ENCODE results near the gene THTPA. TPM values are rescaled to one million over a fixed set of nuclear protein-coding genes. Genes with fewer than 3 reads are reported as not detected.

The THTPA gene
- total RNA-seq, 2 donors from 2014 or later: 13.0 to 17.0 TPM

GRCh38 chr14:23513005-23513817, 42.9 kb upstream of the THTPA start:
- peaks cover 28% of the 10 kb centered on the region for H3K27me3 Mint-ChIP-seq (ENCODE audit: insufficient read depth)
- H3K4me3 Mint-ChIP-seq: no peak overlapping the region
- Histone ChIP-seq H3K27ac (ENCODE audit: low read depth, low read length) (no peak overlapping the region), H3K9me3 (ENCODE audit: control insufficient read depth, low read length) (no peaks in the 10 kb centered on the region), H3K36me3 (ENCODE audit: control insufficient read depth, insufficient read depth, low read length) (no peaks in the 10 kb centered on the region), H3K4me1 (ENCODE audit: control insufficient read depth, insufficient read depth, low read length) (no peaks in the 10 kb centered on the region), H3K9ac (ENCODE audit: extremely low read depth, low read length, poor library complexity, severe bottlenecking) (no peak overlapping the region), H3K4me3 (ENCODE audit: low read length) (no peak overlapping the region), H3K27me3 (ENCODE audit: control insufficient read depth, insufficient read depth, low read length, poor library complexity, severe bottlenecking) (no peaks in the 10 kb centered on the region)
- WGBS, 2 experiments (ENCODE audit: insufficient coverage in 1 of 2, insufficient read length in 1 of 2): 86 to 92% methylated on average over 10 to 24 of the region's 25 CpGs
- DNase-seq: no peak
- H3K27ac Mint-ChIP-seq: no peak overlapping the region
- TF ChIP-seq CTCF (conservative IDR thresholded peaks at IDR 0.05): no peak
- peaks cover 3% of the 10 kb centered on the region for H3K4me1 Mint-ChIP-seq
- no peaks in the 10 kb centered on the region for H3K9me3 Mint-ChIP-seq
- H3K36me3 Mint-ChIP-seq (ENCODE audit: low read depth): no peaks in the 10 kb centered on the region

DNA sequence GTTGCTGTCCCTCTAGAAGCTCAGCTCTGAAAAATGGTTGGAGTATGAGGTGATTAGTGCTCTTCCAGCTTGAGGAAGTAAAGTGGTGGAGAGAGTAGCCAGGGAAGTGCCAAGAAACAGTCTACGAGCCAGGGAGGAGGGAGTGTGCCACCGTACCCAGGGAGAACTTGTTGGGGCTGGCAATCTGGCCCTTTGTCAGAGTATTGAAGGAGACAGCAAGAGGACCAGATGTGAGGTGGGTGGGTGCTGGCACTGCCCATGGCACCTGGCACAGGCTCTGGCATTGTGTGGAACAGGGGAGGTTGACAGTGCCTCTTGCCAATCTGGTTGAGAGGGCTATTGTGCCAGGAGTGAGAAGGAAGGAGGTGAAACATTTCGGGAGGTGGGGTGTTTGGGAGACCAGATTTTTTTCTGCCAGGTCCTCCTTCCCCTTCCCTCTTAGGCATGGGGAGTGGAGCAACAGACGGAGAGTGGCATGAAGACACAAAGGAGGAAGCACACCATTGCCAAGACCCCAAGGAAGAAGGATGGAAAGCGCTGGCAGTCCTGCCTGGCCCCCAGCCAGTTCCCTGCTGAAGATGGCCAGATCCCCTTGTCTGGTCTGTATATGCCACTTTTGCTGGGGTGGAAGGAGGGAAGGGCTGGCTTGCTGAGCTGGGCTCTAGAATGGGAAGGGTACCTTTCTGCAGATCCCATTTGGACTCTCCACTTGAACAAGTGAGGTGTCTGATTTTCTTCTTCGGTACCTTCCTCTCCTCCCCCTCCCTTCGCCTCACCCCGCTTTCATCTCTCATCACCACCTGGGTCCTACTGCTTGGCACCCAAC, 42.0 kb upstream of the THTPA start:
- H3K4me3 Mint-ChIP-seq: no peak overlapping the region
- peaks cover 28% of the 10 kb centered on the region for H3K27me3 Mint-ChIP-seq (ENCODE audit: insufficient read depth)
- Histone ChIP-seq H3K4me1 (ENCODE audit: control insufficient read depth, insufficient read depth, low read length) (no peaks in the 10 kb centered on the region), H3K4me3 (ENCODE audit: low read length) (no peak overlapping the region), H3K36me3 (ENCODE audit: control insufficient read depth, insufficient read depth, low read length) (no peaks in the 10 kb centered on the region), H3K9ac (ENCODE audit: extremely low read depth, low read length, poor library complexity, severe bottlenecking) (no peak overlapping the region), H3K27me3 (ENCODE audit: control insufficient read depth, insufficient read depth, low read length, poor library complexity, severe bottlenecking) (no peaks in the 10 kb centered on the region), H3K27ac (ENCODE audit: low read depth, low read length) (no peak overlapping the region), H3K9me3 (ENCODE audit: control insufficient read depth, low read length) (no peaks in the 10 kb centered on the region)
- 93 to 100% methylated on average over 3 to 7 of the region's 8 CpGs for WGBS, 2 experiments (ENCODE audit: insufficient coverage in 1 of 2, insufficient read length in 1 of 2)
- no peaks in the 10 kb centered on the region for H3K9me3 Mint-ChIP-seq
- TF ChIP-seq CTCF (conservative IDR thresholded peaks at IDR 0.05): no peak
- no peak for DNase-seq
- H3K36me3 Mint-ChIP-seq (ENCODE audit: low read depth): no peaks in the 10 kb centered on the region
- peaks cover 7% of the 10 kb centered on the region for H3K4me1 Mint-ChIP-seq
- H3K27ac Mint-ChIP-seq: no peak overlapping the region

DNA sequence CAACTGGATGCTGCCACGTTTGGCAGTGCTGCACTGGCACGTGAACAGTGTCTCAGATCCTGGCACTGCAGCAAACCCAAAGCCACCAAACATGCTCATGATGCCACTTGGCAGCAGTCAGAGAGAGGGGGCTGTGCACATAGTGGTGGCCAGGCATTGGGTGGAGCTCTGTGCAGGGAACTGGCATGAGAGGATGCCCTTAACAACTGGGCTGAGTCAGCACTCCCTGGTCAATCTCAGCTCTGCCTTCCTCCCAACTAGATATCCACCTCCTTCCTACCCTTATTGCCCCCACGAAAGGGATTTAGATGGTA, 41.5 kb upstream of the THTPA start:
- Mint-ChIP-seq H3K27ac (no peak overlapping the region), H3K36me3 (ENCODE audit: low read depth) (no peaks in the 10 kb centered on the region), H3K27me3 (ENCODE audit: insufficient read depth) (peaks cover 27% of the 10 kb centered on the region), H3K4me3 (no peak overlapping the region), H3K9me3 (no peaks in the 10 kb centered on the region), H3K4me1 (peaks cover 7% of the 10 kb centered on the region)
- no peak overlapping the region for H3K9ac ChIP-seq (ENCODE audit: extremely low read depth, low read length, poor library complexity, severe bottlenecking)
- TF ChIP-seq CTCF (conservative IDR thresholded peaks at IDR 0.05): no peak
- no peak overlapping the region for H3K27ac ChIP-seq (ENCODE audit: low read depth, low read length)
- DNase-seq: no peak
- H3K27me3 ChIP-seq (ENCODE audit: control insufficient read depth, insufficient read depth, low read length, poor library complexity, severe bottlenecking): no peaks in the 10 kb centered on the region
- 86 to 91% methylated on average over 1 to 3 of the region's 3 CpGs for WGBS, 2 experiments (ENCODE audit: insufficient coverage in 1 of 2, insufficient read length in 1 of 2)
- no peaks in the 10 kb centered on the region for H3K9me3 ChIP-seq (ENCODE audit: control insufficient read depth, low read length)
- no peaks in the 10 kb centered on the region for H3K36me3 ChIP-seq (ENCODE audit: control insufficient read depth, insufficient read depth, low read length)
- no peaks in the 10 kb centered on the region for H3K4me1 ChIP-seq (ENCODE audit: control insufficient read depth, insufficient read depth, low read length)
- no peak overlapping the region for H3K4me3 ChIP-seq (ENCODE audit: low read length)

Measured in endodermal cell (in vitro differentiated cells).